Measurements from ENCODE around the gene PROM2. TPM values are rescaled to one million over a fixed set of nuclear protein-coding genes. Genes with fewer than 3 reads are reported as not detected.

Gene PROM2
- total RNA-seq (2014; rRNA removed; shearing (Covaris generic)) (2.2 TPM in 2 replicates), polyA plus RNA-seq (2016; fragmentation: Nextera tagmentation; extraction: Ambion mirVana) (1.1 and 2.1 TPM in 2 replicates)
- long read RNA-seq: 0 reads

GRCh38 chr2:95274291-95275150, at the start of gene PROM2:
TSS of gene PROM2 (plus strand) at chr2:95274449. CDS start at chr2:95274586, 137 bp downstream.
- Mint-ChIP-seq H3K27ac (peak within 1 kb of the TSS; percentile 93), H3K27me3 (ENCODE audit: insufficient read depth, low read depth, poor library complexity) (peaks cover 21% of the 10 kb centered on the region), H3K4me3 (0 out of 3 replicates have a peak within 1 kb of the TSS, but pooled peaks have one; percentile 42), H3K4me1 (peaks cover 31% of the 10 kb centered on the region; the same call in 2 of the 3 replicates), H3K36me3 (ENCODE audit: low read depth) (no peaks in the 10 kb centered on the region; the same call in 2 of the 3 replicates), H3K9me3 (no peaks in the 10 kb centered on the region; the same call in 2 of the 3 replicates)
- H3K79me2 ChIP-seq (replicated peaks; ENCODE audit: insufficient read depth): no peaks in the 10 kb centered on the region
- H3K4me1 ChIP-seq (ENCODE audit: insufficient read depth): peaks cover 8% of the 10 kb centered on the region
- ATAC-seq (peak; percentile 88), DNase-seq (ENCODE audit: low spot score) (peak; percentile 89)
- no peaks in the 10 kb centered on the region for H3F3A ChIP-seq (replicated peaks; ENCODE audit: low read depth)
- H4K20me1 ChIP-seq (replicated peaks; ENCODE audit: insufficient read depth): no peaks in the 10 kb centered on the region
- no peaks in the 10 kb centered on the region for H3K9me2 ChIP-seq (ENCODE audit: insufficient read depth)
- peak; percentile 36; the same call in 1 of the 2 replicates for TF ChIP-seq POLR2AphosphoS5 (IDR thresholded peaks at IDR 0.05; ENCODE audit: low read depth)
- TF ChIP-seq JUNB (IDR thresholded peaks at IDR 0.05; ENCODE audit: unreplicated experiment): no peak
- H3K27ac ChIP-seq (ENCODE audit: low read depth): no peak within 1 kb of the TSS
- peak within 1 kb of the TSS; percentile 68 for H3K4me2 ChIP-seq
- H2AFZ ChIP-seq: peak within 1 kb of the TSS; percentile 83
- H3K27me3 ChIP-seq (ENCODE audit: insufficient read depth): no peaks in the 10 kb centered on the region
- H3K36me3 ChIP-seq (ENCODE audit: insufficient read depth): no peaks in the 10 kb centered on the region
- peak within 1 kb of the TSS; percentile 34; the same call in 1 of the 2 replicates for H3K4me3 ChIP-seq

GRCh38 chr2:95225658-95226057, 48.6 kb upstream of the PROM2 start:
- no peaks in the 10 kb centered on the region; the same call in 1 of the 2 replicates for H3K36me3 ChIP-seq (ENCODE audit: insufficient read depth)
- DNase-seq (ENCODE audit: low spot score): no peak
- no peak overlapping the region for H3K4me3 Mint-ChIP-seq
- H3F3A ChIP-seq (replicated peaks; ENCODE audit: low read depth): no peaks in the 10 kb centered on the region
- no peaks in the 10 kb centered on the region for H3K4me1 Mint-ChIP-seq
- no peaks in the 10 kb centered on the region for H3K9me2 ChIP-seq (ENCODE audit: insufficient read depth)
- peaks cover 29% of the 10 kb centered on the region for H3K9me3 Mint-ChIP-seq
- H3K27me3 Mint-ChIP-seq (ENCODE audit: insufficient read depth, low read depth, poor library complexity): no peaks in the 10 kb centered on the region
- H3K4me1 ChIP-seq (ENCODE audit: insufficient read depth): no peaks in the 10 kb centered on the region
- no peak overlapping the region for H3K27ac ChIP-seq (ENCODE audit: low read depth)
- H3K79me2 ChIP-seq (replicated peaks; ENCODE audit: insufficient read depth): no peaks in the 10 kb centered on the region
- peaks cover 36% of the 10 kb centered on the region for H3K36me3 Mint-ChIP-seq (ENCODE audit: low read depth)
- H2AFZ ChIP-seq: no peak overlapping the region
- no peaks in the 10 kb centered on the region for H4K20me1 ChIP-seq (replicated peaks; ENCODE audit: insufficient read depth)
- H3K27me3 ChIP-seq (ENCODE audit: insufficient read depth): no peaks in the 10 kb centered on the region
- no peak for ATAC-seq
- no peak overlapping the region for H3K4me3 ChIP-seq
- H3K4me2 ChIP-seq: no peak overlapping the region
- no peak overlapping the region for H3K27ac Mint-ChIP-seq
- TF ChIP-seq REST (IDR thresholded peaks at IDR 0.05; ENCODE audit: unreplicated experiment) (no peak), ZNF114 (CRISPR knock-in tag; IDR thresholded peaks at IDR 0.05) (no peak), EZH2 (IDR thresholded peaks at IDR 0.05; ENCODE audit: low read depth, unreplicated experiment) (no peak), CREB1 (CRISPR knock-in tag; IDR thresholded peaks at IDR 0.05; ENCODE audit: low read depth) (no peak), CTCF (conservative IDR thresholded peaks at IDR 0.05; ENCODE audit: low read depth in 2 of 2) (no peak), POLR2AphosphoS5 (IDR thresholded peaks at IDR 0.05; ENCODE audit: low read depth) (no peak), ETS1 (IDR thresholded peaks at IDR 0.05) (no peak), EZH2phosphoT487 (IDR thresholded peaks at IDR 0.05; ENCODE audit: unreplicated experiment) (no peak), JUNB (IDR thresholded peaks at IDR 0.05; ENCODE audit: unreplicated experiment) (no peak), STAT1 (IDR thresholded peaks at IDR 0.05; ENCODE audit: unreplicated experiment) (no peak), ZNF331 (CRISPR knock-in tag; IDR thresholded peaks at IDR 0.05; ENCODE audit: low read depth) (no peak)

Data from GM23338 (cell line).